CD4-positive, alpha-beta T cell treated with Interleukin-17A for 1 hour (primary cell): Measurements from ENCODE around the gene JAG2.
"Not testable (repeated sequence)": the region's sequence is repeated elsewhere in the genome, so short reads cannot be mapped to it uniquely, and the experiment has no call there.

Source experiments
- DNase-seq: peaks from one replicate; pipeline ENCODE4 v3.0.0-alpha.2; 2020

Gene JAG2

GRCh38 chr14:105137481-105138020 is 31.0 kb downstream of the JAG2 start:
- no peak for DNase-seq

- no peak for DNase-seq
Measured at GRCh38 chr14:105136401-105137322, 31.9 kb downstream of the JAG2 start.

- DNase-seq: no peak
Measured at GRCh38 chr14:105135700-105136395, 32.7 kb downstream of the JAG2 start.

DNA sequence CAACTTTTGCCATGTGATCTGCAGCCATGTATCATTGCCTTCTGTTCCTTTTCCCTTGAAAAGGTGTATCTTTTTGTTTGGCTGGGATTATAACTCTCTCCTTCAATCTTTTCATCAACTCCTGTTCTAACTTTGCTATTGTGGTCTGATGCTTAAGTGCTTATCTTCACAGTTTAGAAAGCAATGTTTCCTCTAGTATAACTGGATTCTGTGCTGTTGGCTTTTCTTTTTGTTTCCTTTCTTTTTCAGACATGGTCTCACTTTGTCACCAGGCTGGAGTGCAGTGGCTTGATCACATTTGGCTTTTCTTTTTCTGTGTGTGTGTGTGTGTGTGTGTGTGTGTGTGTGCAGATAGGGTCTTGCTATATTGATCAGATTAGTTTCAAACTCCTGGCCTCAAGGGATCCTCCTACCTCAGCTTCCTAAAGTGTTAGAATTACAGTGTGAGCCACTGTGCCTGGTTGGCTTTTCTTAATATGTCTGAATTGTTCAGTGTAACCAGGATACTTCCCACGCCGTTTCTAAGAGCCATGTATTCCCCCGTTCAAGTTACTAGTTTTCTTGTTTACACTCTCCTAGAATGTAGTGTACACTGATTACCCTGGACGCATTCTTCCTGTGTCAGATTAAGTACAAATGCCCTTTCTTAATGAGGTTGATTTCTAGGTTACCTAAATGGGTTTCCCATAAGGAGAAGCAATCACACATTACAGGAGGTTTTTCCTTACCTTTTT is 35.5 kb downstream of the JAG2 start:
- no peak for DNase-seq

DNA sequence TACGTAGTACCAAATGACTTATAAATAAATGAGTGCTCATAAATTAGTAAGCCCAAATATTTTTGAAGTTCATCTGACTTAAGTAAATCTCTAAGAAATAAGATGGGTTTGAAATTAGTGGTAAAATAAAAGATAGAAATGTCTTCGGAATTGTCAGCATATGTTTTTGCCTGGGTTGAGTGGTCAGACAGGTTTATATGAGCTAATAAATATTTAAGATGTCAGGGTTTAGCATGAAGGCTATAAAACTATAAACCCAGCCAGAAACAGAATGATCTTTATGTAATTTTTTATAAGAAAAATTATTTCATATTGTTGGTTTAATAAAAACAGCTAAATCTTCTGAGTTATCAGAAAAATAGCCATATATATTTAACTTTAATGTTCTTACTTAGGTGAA is 37.3 kb downstream of the JAG2 start:
- no peak for DNase-seq

DNA sequence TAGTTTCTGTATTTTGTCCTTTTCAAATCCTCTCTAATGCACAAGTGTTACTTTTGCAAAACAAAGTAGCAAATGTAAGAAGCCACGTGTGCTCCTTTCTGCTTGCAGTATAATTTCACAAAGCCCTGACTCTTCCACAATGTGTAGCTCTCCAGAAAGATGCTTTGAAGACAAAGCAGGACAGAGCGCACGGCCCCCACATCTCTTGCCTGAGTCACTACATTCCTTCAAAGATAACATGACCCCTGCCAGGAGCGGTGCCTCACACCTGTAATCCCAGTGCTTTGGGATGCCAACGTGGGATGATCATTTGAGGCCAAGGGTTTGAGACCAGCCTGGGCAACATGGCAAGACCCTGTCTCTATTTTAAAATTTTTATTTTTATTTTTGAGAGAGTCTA is 40.5 kb downstream of the JAG2 start:
- no peak for DNase-seq

DNA sequence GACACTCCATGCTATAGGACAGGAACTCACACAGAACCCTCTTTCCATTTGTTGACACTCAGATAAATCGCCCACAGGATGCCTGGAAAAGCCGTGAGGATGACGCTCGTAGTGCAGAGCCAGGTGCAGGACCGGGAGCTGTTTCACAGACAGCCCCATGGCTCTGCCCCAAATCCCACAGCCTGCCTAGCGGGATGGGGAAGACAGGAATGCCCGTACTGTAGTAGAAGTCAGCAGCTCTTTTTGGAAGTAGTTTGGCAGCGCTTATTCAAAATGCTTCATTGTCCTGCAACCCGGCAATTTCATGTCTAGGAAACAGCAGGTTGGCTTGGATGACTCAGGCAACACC is 41.6 kb downstream of the JAG2 start:
- DNase-seq: no peak

DNA sequence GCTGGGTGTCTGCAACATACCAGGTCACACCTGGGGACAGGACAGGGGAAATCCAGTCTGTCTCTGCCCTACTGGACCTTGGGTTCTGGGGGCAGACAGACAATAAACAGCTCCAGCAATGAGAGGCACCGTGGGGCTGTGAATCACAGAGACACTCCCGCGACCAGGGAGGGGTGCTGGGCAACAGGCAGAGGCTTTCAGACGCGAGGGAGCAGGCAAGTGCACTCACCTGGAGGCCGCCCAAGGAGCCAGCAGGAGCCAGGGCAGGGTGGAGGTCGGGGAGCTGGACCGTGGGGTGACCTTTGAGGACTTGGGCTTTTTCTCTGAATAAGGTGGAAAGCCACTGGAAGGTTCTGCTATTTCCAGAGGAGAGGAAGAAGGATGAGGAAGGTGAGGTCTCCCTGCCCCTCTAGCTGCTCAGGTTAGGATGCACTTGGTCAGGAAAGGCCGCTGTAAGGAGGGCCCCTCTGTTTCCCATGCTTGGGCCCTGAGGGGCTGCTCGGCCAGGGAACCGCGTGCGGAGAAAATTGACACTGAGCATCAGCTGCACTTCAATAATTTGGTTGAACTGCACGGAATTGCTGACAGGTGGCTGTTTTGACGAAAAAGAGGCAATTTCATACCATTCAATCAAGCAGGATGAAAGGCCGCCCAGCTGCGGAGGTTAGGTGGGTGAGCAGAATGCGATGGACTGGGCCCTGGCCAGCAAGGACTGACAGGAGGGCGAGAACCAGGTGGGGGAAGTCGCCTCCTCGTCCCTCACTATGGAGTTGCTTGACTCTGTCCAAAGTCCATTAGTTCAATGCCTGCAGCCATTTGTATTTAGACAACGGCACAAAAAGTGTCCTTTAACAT is 42.2 kb downstream of the JAG2 start:
- DNase-seq: no peak

DNA sequence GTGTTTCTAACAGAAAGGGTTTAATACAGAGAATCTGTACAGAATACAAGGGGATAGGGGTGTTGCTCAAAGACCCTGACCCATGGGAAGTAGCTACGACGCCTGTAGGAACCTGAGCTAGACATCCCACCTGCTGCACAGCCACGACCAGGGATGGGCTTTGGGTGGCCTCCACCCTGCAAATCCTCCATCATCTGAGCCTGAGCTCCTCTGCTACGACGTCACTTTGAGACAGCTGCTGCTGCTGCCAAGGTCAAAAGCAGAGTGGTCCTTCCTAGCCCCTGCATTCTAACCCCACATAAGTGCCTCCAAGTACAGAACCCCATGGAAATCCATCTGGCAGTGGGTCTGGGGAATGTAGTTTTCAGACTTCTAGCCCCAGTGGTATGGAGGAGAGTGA is 43.8 kb downstream of the JAG2 start:
- DNase-seq: no peak

DNA sequence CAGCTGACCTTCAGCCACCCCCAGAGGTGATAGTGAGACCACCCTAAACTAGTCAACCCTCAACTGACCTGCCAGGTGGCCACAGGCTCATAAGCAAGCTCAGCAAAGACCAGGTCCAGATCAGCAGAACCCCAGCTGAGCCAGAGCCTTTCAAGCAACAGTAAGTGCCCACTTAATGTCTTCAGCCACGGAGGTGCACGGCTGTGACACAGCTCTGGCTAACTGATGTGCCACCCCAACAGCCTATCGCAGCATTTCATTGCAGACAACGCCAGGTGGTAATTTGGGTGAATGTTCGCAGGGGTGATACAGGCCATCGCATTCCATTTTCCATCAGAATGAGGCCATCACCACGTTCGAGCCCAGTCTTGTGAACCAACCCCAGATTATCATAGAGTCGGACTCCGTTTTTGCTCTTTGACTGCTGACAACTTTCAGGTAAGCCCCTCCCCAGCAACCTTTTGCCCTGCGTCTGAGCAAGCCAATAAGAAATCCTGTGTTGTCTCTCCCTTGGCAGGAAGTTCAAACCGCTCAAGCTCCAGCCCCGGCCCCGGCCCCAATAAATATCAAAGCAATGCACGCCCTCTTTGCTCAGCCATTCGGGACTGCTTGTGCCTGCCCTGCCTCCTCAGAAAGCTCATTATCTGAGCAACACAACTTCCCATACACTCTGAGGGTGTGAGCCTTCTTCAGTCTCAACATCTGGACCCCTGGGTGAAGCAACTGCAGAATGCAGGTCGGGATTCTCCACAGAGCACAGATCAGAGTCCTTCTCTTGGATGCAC is 44.4 kb downstream of the JAG2 start:
- no peak for DNase-seq

DNA sequence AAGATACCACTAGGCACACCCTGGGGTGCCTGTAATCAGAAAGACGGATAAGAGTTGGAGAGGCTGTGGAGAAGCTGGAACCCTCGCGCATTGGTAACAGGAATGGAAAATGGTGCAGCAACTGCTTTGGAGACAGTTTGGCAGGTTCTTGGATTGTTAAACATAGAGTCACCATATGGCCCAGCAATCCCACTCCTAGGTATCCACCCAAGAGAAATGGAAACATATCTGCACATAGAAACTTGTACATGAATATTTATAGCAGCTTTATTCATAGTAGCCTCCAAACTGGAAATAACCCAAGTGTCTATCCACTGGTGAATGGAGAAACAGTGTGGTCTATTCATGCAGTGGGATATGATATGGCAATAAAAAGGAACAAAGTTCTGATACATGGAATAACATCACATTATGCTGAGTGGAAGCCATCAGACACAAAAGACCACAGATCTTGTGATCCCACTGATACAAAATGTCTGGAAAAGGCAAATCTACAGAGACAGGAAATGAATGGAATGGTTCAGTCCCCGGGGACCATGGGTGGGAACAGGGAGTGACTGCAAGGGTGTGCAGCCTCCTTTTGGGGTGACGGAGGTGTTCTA is 45.4 kb downstream of the JAG2 start:
- DNase-seq: no peak

DNA sequence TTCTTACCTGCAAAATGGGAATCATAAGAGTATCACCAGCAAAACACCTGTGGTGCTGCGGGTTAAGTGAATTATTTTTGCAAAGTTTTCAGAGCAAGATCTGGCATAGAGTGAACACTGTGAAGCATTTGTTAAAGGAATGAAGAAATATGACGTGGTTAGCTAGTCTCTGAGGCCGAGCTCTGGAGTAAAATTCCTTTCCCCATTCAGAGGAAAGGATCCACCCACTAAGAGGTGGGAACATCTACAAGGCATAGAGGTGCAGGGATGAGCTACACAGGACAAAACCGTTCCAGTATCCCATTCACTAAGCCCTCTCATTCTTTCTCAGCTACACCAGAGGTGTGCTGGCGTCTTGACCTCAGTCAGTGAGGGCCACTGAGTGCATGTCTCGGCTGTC is 48.5 kb downstream of the JAG2 start:
- no peak for DNase-seq

DNA sequence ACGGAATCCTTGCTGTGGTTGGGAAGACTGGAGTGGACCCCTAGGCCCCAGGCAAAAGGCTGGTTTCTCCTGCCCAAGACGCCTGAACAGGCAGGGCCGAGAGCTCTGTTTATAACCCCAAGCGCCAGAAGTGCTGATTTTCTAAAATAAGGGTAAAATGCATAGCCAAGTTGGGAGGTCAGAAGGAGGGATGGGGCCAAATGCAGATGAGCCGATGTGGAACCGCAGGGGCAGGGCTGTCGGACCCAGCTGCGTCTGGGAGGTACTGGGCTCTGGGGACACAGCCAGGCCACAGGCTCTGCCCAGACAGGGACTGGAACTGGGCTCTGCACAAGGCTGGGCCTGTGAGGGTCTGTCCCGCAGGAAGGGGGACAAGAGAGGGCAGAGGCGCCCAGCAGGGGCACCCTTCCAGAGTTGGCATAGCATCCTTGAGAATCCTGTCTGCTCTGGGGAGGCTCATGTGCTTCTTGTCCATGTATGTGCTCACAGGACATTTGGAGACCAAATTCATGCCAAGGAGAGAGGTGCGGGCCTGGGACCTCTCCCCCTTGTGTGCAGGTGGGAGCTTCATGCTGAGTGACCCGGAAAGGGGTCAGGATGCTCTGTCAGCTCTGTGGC is 49.1 kb downstream of the JAG2 start:
- no peak for DNase-seq

- no peak for DNase-seq
Measured at GRCh38 chr14:105118646-105119407, 49.7 kb downstream of the JAG2 start.

DNA sequence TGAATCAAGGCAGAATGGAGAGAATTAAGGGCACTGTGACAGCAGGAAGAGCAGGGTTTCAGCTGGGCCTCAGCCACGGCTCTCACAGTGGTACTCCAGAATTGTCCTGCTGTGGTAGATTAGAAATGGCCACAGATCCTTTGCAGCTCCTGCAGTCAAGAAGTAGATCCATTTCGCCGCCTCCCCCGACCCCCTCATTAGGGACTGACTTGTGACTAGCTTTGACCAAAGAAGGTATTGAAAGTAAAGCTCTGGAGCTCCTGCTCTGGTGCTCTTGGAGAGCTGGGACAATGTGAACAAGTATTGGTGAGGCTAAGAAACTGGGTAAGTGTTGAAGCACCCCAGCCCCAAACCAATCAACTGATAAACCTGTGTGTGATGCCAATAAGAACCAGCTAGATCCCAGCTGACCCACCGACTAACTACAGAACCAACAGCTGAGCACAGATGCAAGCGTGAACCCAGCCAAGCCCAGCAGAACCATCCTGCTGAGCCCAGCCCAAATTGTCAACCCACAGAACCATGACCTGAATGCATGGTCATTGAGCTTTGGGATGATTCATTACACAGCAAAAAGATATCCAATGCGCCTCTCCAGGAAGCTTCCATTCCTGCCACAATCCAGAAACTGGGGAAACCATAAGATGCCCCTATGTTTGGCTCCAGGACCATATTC is 50.7 kb downstream of the JAG2 start:
- DNase-seq: no peak

GRCh38 chr14:105117257-105117646 is 51.3 kb downstream of the JAG2 start:
- DNase-seq: no peak

DNA sequence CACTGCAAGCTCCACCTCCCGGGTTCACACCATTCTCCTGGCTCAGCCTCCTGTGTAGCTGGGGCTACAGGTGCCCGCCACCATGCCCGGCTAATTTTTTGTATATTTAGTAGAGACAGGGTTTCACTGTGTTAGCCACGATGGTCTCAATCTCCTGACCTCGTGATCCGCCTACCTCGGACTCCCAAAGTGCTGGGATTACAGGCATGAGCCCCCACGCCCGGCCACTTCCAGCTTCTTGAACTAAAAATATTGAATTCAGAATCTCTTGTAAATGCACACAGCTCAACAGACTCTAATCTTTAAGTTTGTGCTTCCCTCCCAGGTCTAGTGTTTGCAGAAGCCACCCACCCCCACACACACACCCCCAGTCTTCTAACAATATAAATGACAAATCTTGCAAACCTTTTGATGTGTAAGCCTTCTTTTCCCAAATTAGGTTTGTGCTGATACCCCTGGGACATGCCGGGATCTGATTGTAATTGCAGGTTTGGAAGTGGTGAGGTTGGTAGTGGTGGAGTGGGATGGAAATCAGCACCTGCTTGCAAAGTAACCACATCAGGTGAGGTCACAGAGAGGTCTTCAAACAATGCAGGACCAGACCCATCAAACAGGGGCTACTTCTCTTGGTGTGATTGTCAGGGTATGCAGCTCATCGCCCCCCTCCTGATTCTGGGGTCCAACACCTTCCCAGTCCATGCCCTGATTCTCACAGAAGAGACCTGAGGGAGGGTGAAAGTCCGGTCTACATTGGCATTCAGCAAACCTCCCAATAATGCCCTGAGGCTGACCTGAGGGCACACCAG is 51.9 kb downstream of the JAG2 start:
- DNase-seq: no peak

- not testable (repeated sequence) for DNase-seq
Measured at GRCh38 chr14:105109243-105109642, 59.3 kb downstream of the JAG2 start.

DNA sequence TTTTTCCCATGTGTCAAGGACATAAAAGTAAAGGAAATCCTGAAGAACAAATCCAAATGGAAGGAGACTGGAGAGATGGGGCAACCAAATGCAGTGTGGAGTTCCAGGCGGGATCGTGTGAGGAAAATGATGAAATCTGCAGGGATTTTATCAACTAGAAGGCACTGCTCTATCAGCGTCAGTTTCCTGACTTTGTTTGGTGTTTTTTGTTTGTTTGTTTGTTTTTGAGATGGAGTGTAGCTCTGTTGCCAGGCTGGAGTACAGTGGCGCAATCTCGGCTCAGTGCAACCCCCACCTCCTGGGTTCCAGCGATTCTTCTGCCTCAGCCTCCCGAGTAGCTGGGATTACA is 60.1 kb downstream of the JAG2 start:
- DNase-seq: no peak
